ENCODE results near the gene DDX10. TPM values are rescaled to one million over a fixed set of nuclear protein-coding genes. Genes with fewer than 3 reads are reported as not detected.
"Not testable (repeated sequence)": the region's sequence is repeated elsewhere in the genome, so short reads cannot be mapped to it uniquely, and the experiment has no call there.

Gene DDX10
- total RNA-seq, 2 donors from 2014 or later: 12.6 to 17.6 TPM

DNA sequence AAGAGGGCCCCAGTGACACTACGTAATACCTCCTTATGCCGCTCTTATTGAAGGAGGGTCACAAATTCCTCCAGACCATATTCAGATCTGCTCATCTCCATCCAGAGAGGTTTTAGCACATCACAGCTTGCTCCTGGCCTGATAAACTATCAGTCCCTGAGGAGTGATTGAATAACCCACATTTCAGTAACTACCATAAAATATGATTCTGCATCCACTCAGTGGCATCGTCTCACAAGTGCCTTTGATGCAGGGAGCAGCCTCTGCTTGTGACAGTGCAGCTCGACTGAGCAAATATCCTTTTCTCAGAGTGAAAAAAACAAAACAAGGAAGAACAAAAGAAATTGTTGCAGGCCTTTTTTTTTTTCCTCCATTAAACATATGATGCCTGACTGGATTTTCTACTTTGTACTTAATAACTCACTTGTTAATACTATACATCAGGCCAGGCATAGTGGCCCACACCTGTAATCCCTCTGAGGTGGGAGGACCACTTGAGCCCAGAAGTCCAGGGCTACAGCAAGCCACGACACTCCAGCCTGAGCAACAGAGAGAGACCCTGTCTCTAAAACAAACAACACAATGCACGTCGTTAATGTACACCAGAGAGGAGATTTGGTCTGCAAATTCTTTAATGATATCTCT, 64.5 kb downstream of the DDX10 start:
- no peak overlapping the region for H3K27ac ChIP-seq
- no peaks in the 10 kb centered on the region for H3K9me3 ChIP-seq
- no peak overlapping the region for H3K4me3 ChIP-seq
- H3K27me3 ChIP-seq: no peaks in the 10 kb centered on the region
- no peak overlapping the region for H3K9ac ChIP-seq (ENCODE audit: low read depth in 2 of 2, low read length in 2 of 2)
- H3K4me1 ChIP-seq: no peaks in the 10 kb centered on the region
- intact Hi-C loops (cut with DNase I): no loop called here
- DNase-seq: no peak
- H3K36me3 ChIP-seq: no peaks in the 10 kb centered on the region
- TF ChIP-seq, protein P1, sequence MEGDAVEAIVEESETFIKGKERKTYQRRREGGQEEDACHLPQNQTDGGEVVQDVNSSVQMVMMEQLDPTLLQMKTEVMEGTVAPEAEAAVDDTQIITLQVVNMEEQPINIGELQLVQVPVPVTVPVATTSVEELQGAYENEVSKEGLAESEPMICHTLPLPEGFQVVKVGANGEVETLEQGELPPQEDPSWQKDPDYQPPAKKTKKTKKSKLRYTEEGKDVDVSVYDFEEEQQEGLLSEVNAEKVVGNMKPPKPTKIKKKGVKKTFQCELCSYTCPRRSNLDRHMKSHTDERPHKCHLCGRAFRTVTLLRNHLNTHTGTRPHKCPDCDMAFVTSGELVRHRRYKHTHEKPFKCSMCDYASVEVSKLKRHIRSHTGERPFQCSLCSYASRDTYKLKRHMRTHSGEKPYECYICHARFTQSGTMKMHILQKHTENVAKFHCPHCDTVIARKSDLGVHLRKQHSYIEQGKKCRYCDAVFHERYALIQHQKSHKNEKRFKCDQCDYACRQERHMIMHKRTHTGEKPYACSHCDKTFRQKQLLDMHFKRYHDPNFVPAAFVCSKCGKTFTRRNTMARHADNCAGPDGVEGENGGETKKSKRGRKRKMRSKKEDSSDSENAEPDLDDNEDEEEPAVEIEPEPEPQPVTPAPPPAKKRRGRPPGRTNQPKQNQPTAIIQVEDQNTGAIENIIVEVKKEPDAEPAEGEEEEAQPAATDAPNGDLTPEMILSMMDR (IDR thresholded peaks at IDR 0.05): no peak

DNA sequence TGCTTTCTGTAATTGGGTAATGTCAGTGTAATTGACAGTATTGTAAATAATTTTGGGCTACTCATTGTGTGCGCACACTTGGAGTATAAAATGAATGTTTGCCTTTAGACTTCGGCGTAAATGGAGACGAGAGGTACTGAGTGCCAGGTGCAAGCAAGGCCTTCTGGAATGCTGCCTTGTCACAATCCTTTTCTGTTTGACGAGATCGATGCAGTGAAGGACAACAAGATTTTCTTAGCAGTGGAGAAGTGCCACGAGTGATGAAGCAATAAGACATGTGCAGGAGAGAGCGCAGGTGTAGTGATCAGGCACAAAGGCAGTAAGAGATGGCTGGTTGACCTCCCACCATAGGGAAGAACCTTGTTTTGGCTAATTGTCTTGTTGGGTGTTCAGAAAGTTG, 67.5 kb downstream of the DDX10 start:
- H3K9me3 ChIP-seq: no peaks in the 10 kb centered on the region
- H3K27ac ChIP-seq: no peak overlapping the region
- no peaks in the 10 kb centered on the region for H3K36me3 ChIP-seq
- H3K4me1 ChIP-seq: no peaks in the 10 kb centered on the region
- intact Hi-C loops (cut with DNase I): no loop called here
- H3K27me3 ChIP-seq: no peaks in the 10 kb centered on the region
- no peak for DNase-seq
- H3K4me3 ChIP-seq: no peak overlapping the region
- TF ChIP-seq, protein P1 (IDR thresholded peaks at IDR 0.05): no peak
- no peak overlapping the region for H3K9ac ChIP-seq (ENCODE audit: low read depth in 2 of 2, low read length in 2 of 2)

DNA sequence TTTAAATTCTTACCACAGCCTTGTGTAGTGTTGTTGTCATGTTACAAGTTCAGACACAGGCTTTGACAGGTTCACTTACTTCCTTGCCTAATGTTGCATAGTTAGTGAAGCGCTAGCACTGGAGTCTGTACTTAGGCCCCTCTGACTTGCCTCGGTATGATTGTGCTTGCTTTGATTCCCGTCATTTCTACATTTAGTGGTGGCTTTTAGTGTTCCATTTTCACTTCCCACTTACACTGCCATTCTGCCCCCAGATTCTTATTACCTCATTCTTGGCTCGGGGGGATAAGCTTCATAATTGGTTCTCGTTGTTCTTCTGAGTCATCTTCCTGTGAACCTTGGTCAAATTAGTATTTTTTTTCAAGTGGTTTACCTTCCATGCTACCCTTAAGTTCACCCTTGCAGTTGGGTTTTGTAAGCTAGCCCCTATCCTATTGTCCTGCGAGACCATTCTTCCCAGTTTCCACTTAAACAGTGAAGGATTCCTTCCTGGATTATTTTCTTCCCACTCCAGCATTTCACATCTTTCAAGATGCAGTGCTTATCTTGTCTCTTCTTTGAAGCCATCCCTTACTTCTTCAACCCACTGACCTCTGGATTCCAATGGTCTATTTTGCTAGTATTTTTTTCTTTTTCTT, 68.7 kb downstream of the DDX10 start:
- DNase-seq: no peak
- H3K9me3 ChIP-seq: no peaks in the 10 kb centered on the region

DNA sequence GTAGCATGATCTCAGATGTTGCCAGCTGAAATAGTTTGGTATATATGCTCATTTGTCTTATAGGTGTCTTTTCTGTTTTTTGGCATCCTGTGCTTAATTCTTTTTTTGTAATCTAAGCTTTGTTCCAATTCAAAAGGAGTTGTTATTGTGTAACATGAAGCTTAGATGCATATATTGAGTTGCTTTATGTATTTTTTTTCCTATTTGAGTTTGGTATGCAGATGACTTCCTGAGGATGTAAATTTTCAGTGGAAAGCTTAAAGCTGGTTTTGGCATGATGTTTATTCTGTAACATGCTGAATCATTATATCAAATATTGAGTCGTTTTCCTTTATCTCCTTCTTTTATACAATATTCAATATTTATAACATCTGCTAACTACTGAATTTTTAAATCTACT, 69.4 kb downstream of the DDX10 start:
- Histone ChIP-seq H3K4me3 (no peak overlapping the region), H3K27ac (no peak overlapping the region), H3K27me3 (no peaks in the 10 kb centered on the region), H3K36me3 (no peaks in the 10 kb centered on the region), H3K9me3 (no peaks in the 10 kb centered on the region), H3K9ac (ENCODE audit: low read depth in 2 of 2, low read length in 2 of 2) (no peak overlapping the region), H3K4me1 (no peaks in the 10 kb centered on the region)
- TF ChIP-seq, protein P1 (IDR thresholded peaks at IDR 0.05): no peak
- DNase-seq: no peak
- intact Hi-C loops (cut with DNase I): no loop called here

More for the DNA sequence above, 68.7 kb downstream of the DDX10 start:
- TF ChIP-seq, protein P1 (IDR thresholded peaks at IDR 0.05): no peak
- Histone ChIP-seq H3K36me3 (no peaks in the 10 kb centered on the region), H3K27ac (no peak overlapping the region), H3K27me3 (no peaks in the 10 kb centered on the region), H3K9ac (ENCODE audit: low read depth in 2 of 2, low read length in 2 of 2) (no peak overlapping the region), H3K4me3 (no peak overlapping the region), H3K4me1 (no peaks in the 10 kb centered on the region)
- intact Hi-C loops (cut with DNase I): no loop called here

DNA sequence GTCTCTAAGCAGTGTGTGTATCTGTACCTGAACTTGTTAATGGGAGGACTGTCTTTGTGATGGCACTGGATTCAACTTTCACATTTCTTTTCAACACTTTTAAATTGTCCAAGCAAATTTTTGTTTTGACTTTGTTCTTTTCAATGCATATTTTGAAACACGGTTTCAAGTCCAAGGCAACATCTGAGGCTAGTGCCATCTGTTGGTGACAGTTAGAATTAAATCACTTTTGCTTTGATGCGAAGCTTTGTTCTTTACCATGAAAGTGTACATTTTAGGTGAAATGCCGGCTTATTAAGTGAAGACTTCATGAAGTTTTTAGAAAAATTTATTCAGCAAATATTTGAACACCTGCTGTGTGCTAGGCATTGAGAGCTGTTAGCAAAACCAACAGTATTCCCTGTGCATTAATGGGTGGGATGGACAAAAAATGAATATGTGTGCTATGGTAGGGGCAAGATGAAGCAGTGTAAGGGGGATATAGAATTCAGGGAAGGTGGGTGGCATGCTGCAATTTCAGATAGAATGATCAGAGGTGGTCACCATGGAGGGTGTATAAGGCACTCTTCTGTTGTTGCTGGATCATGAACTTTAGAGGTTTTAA, 70.2 kb downstream of the DDX10 start:
- no peak for DNase-seq
- intact Hi-C loops (cut with DNase I): no loop called here
- H3K36me3 ChIP-seq: no peaks in the 10 kb centered on the region
- no peaks in the 10 kb centered on the region for H3K9me3 ChIP-seq
- no peaks in the 10 kb centered on the region for H3K27me3 ChIP-seq
- no peak overlapping the region for H3K4me3 ChIP-seq
- H3K4me1 ChIP-seq: no peaks in the 10 kb centered on the region
- H3K27ac ChIP-seq: no peak overlapping the region
- TF ChIP-seq, protein P1 (IDR thresholded peaks at IDR 0.05): peak; percentile 51
- H3K9ac ChIP-seq (ENCODE audit: low read depth in 2 of 2, low read length in 2 of 2): no peak overlapping the region

DNA sequence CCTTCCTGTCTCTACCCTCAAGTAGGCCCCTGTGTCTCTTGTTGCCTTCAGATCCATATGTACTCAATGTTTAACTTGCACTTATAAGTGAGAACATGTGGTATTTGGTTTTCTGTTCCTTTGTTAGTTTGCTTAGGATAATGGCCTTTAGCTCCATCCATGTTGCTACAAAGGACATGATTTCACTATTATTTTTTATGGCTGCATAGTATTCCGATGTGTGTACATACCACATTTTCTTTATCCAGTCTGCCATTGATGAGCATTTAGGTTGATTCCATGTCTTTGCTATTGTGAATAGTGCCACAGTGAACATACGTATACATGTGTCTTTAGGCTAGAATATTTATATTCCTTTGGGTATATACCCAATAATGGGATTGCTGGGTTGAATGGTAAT, 75.3 kb downstream of the DDX10 start:
- H3K4me1 ChIP-seq; H3K9me3 ChIP-seq; intact Hi-C loops (cut with DNase I); H3K9ac ChIP-seq (ENCODE audit: low read depth in 2 of 2, low read length in 2 of 2); H3K27ac ChIP-seq; DNase-seq; H3K36me3 ChIP-seq; H3K4me3 ChIP-seq; H3K27me3 ChIP-seq: not testable (repeated sequence)

Data from colonic mucosa (tissue), 4 donors.